ENCODE results near the gene ANGPTL4. TPM values are rescaled to one million over a fixed set of nuclear protein-coding genes. Genes with fewer than 3 reads are reported as not detected.

ANGPTL4 gene
- polyA plus RNA-seq, 2 of the 4 experiments (the other 2 are of a cell fraction) = 12.3 to 30.8 TPM

DNA sequence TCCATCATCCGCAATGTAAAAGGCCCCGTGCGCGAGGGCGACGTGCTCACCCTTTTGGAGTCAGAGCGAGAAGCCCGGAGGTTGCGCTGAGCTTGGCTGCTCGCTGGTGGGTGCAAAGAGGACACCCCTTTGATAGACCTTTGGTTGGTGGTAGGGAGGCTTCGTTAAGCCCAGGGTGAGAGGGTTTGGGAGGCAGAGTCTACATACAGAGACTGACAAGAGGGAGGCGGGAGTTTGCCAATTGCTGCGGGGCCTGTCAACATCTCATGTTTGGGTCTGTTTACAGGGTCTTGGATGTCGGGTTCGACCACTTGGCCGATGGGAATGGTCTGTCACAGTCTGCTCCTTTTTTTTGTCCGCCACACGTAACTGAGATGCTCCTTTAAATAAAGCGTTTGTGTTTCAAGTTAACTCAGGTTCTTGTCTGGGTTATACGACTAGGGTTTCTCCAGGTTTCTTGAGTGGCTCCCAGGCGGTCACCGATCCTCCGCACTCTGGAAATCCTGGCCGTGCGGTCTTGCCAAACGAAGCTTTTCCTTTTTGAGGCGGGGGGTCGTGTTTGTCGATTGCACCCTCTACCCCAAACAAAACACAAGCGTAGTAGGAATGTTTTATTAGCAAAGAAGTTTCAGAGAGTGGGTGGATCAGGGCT lies 41.8 kb upstream of the ANGPTL4 start:
- Histone ChIP-seq H3K27ac (peak overlapping the region; percentile 95 to 99), H3K4me3 (peak overlapping the region; percentile 100), H3K4me1 (peaks cover 22% of the 10 kb centered on the region), H3K9me3 (no peaks in the 10 kb centered on the region), H3K4me2 (peak overlapping the region; percentile 72)
- DNase-seq (ENCODE audit: low read depth in 1 of 2, low spot score in 1 of 2) (no peak), FAIRE-seq (no peak), ATAC-seq (peak in 1 of 2 experiments; percentile 3; a peak in 1 of 6 replicates)
- TF ChIP-seq MAZ (IDR thresholded peaks at IDR 0.05; ENCODE audit: borderline replicate concordance, low read depth, low read length) (no peak), EHF (CRISPR knock-in tag; IDR thresholded peaks at IDR 0.05) (no peak), RCOR1 (IDR thresholded peaks at IDR 0.05; ENCODE audit: low read depth, low read length) (no peak)
- ChIA-PET POLR2A (interaction anchor here (0.8 to 1.7 kb wide), 3 partner anchors 10 to 13 kb away, joined by 3 to 20 read pairs (median 7); no protein-coding TSS in a partner anchor), CTCF (no interaction called here)
- WGBS (ENCODE audit: missing lambda C conversion rate) = 5% methylated on average over 28 of the region's 30 CpGs

DNA sequence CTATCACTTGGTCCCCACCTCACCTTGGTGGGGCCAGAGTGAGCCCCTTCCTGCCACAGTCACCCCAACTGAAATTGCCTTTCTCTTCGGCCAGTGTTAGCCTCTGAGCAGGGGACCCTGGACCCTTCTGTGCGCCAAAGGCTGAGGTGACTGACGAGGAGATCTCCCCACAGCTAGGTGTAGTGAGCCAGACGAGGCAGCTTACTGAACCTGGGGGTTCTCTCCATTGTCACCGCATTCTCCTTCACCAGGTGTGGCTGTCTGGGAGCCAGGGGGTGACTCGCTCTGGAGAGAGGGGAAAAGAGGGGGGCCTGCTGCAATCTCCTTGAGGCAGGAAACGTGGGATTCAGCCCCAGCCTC lies 41.3 kb upstream of the ANGPTL4 start:
- no peak for TF ChIP-seq TP53 (CRISPR knock-in tag; IDR thresholded peaks at IDR 0.05)
- no peak for TF ChIP-seq SMC3 (IDR thresholded peaks at IDR 0.05)
- TF ChIP-seq, protein P1, sequence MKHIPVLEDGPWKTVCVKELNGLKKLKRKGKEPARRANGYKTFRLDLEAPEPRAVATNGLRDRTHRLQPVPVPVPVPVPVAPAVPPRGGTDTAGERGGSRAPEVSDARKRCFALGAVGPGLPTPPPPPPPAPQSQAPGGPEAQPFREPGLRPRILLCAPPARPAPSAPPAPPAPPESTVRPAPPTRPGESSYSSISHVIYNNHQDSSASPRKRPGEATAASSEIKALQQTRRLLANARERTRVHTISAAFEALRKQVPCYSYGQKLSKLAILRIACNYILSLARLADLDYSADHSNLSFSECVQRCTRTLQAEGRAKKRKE (CRISPR knock-in tag; IDR thresholded peaks at IDR 0.05; ENCODE audit: low read depth) = no peak
- TF ChIP-seq KDM1A (IDR thresholded peaks at IDR 0.05; ENCODE audit: low read depth) = no peak
- TF ChIP-seq KDM5A (IDR thresholded peaks at IDR 0.05) = no peak
- TF ChIP-seq CEBPB (IDR thresholded peaks at IDR 0.05) = no peak
- TF ChIP-seq GATA3 (IDR thresholded peaks at IDR 0.05; ENCODE audit: borderline replicate concordance) = no peak
- TF ChIP-seq, protein P2, sequence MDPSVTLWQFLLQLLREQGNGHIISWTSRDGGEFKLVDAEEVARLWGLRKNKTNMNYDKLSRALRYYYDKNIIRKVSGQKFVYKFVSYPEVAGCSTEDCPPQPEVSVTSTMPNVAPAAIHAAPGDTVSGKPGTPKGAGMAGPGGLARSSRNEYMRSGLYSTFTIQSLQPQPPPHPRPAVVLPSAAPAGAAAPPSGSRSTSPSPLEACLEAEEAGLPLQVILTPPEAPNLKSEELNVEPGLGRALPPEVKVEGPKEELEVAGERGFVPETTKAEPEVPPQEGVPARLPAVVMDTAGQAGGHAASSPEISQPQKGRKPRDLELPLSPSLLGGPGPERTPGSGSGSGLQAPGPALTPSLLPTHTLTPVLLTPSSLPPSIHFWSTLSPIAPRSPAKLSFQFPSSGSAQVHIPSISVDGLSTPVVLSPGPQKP (IDR thresholded peaks at IDR 0.05; ENCODE audit: low read depth, low read length) = no peak
- no peak for TF ChIP-seq FOSB (CRISPR knock-in tag; IDR thresholded peaks at IDR 0.05)
- no peak for TF ChIP-seq FOSL2 (IDR thresholded peaks at IDR 0.05)
- no peak for TF ChIP-seq FOSL2 (CRISPR knock-in tag; IDR thresholded peaks at IDR 0.05)
- TF ChIP-seq TFCP2L1 (CRISPR knock-in tag; IDR thresholded peaks at IDR 0.05) = no peak
- no peak for TF ChIP-seq MYC (IDR thresholded peaks at IDR 0.05; ENCODE audit: borderline replicate concordance, low read length)
- TF ChIP-seq NPAS2 (CRISPR knock-in tag; IDR thresholded peaks at IDR 0.05; ENCODE audit: borderline replicate concordance) = no peak
- TF ChIP-seq CHD2 (IDR thresholded peaks at IDR 0.05; ENCODE audit: low read length, partially characterized antibody) = no peak
- TF ChIP-seq, protein P3, sequence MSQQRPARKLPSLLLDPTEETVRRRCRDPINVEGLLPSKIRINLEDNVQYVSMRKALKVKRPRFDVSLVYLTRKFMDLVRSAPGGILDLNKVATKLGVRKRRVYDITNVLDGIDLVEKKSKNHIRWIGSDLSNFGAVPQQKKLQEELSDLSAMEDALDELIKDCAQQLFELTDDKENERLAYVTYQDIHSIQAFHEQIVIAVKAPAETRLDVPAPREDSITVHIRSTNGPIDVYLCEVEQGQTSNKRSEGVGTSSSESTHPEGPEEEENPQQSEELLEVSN (IDR thresholded peaks at IDR 0.05; ENCODE audit: borderline replicate concordance, low read depth) = no peak
- Histone ChIP-seq H3K9me3 (no peaks in the 10 kb centered on the region), H3K4me2 (peak overlapping the region; percentile 72), H3K4me3 (peak overlapping the region; percentile 100), H3K4me1 (peaks cover 22% of the 10 kb centered on the region), H3K27ac (peak overlapping the region; percentile 1 to 95; a peak in 3 of 6 replicates)
- ChIA-PET CTCF (no interaction called here), POLR2A (interaction anchor here (2.0 kb wide), 1 partner anchor 13 kb away, joined by 17 read pairs; no protein-coding TSS in a partner anchor)
- DNase-seq (ENCODE audit: low read depth in 1 of 2, low spot score in 1 of 2) (no peak), ATAC-seq (no peak), FAIRE-seq (no peak)
- 51% methylated on average over 3 of the region's 7 CpGs for WGBS (ENCODE audit: missing lambda C conversion rate)

DNA sequence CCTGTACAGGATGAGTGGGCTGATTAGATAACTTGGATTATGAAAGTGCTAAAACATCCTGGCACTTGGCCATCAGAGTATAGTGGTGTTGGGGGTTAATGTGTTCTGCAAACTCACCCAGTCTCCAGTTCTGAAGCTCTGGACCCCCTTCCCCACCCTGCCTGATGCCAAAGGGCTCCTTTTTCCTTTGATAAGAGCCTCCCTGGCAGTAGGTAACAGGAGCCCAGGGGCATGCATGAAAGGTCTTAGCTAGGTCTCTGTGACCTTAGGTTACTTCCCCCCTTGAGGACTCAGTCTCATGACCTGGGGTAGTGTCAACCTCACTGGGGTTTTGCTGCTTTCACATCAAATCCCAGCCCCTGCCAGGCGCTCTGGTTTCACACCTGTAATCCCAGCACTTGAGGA lies 40.2 kb upstream of the ANGPTL4 start:
- Histone ChIP-seq H3K4me3 (0 out of 3 replicates have a peak overlapping the region, but pooled peaks have one; percentile 100), H3K4me2 (peak overlapping the region; percentile 72; the same call in 2 of the 3 replicates), H3K9me3 (no peaks in the 10 kb centered on the region), H3K4me1 (peaks cover 22% of the 10 kb centered on the region), H3K27ac (no peak overlapping the region; a peak in 1 of 6 replicates)
- WGBS (ENCODE audit: missing lambda C conversion rate) = 100% methylated on average over 1 of the region's 1 CpG
- no peak for FAIRE-seq
- DNase-seq (ENCODE audit: low read depth in 1 of 2, low spot score in 1 of 2) = no peak
- ATAC-seq = no peak
- POLR2A ChIA-PET = interaction anchor here (2.0 kb wide), 1 partner anchor 11 kb away, joined by 17 read pairs; no protein-coding TSS in a partner anchor
- CTCF ChIA-PET = interaction anchor here (1.0 to 1.3 kb wide), 2 partner anchors 11 to 30 kb away, joined by 3 to 5 read pairs; no protein-coding TSS in a partner anchor
- TF ChIP-seq JUNB (IDR thresholded peaks at IDR 0.05) (no peak), JUN (IDR thresholded peaks at IDR 0.05) (0 out of 5 replicates have a peak, but pooled peaks of 1 of the 2 experiments have one; percentile 13)

Data from A549 (cell line).